Fibroblast of upper back skin (primary cell): ENCODE measurements around the gene NADSYN1.
"Not testable (repeated sequence)": the region's sequence is repeated elsewhere in the genome, so short reads cannot be mapped to it uniquely, and the experiment has no call there.

Experiments used
- DNase-seq: peaks from one replicate; pipeline ENCODE4 v3.0.0-alpha.2; 2013

NADSYN1 gene

GRCh38 chr11:71532036-71532610, 79.1 kb downstream of the NADSYN1 start:
- no peak for DNase-seq

- not testable (repeated sequence) for DNase-seq
Measured at GRCh38 chr11:71534711-71535608, 82.0 kb downstream of the NADSYN1 start.

DNA sequence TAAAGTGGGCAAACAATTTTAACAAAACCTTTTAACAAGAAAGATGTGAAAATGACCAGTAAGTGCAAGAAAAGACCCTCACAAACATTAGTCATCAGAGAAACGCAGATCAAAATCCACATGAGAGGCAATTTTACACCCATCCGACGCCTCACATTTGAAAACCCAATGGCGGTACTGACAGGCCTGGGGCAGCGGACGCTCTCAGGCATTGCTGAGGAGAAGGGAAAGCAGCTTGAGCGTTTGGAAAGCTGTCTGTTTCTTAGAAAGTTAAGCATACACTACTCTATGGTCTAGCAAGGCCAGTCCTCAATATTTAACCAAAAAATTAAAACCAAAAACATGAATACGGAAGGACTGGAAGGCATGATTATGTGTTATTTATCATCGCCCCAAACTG, 82.8 kb downstream of the NADSYN1 start:
- no peak for DNase-seq

DNA sequence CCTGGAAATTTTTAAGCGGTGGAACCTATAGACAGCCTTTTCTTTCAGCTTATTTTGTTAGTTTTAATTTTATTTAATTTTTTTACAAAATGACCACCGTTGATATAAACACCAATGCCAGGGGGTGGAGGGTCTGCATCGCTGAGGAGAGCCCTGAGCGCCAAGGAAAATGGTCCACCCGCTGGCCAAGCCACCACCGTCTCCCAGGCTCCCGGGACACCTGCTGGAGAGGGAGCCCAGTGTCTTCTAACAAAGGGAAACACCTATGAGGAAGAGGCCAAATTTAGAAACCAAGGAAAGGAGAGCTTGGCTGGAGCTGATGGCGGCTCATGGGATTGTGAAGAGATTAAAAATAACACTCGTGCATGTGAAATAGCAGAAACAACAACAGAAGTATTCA, 84.5 kb downstream of the NADSYN1 start:
- DNase-seq, result no peak

GRCh38 chr11:71537977-71538665, 85.1 kb downstream of the NADSYN1 start, which contains the start of gene KRTAP5-8:
Gene KRTAP5-8, plus strand, starts transcription at chr11:71538025. Its CDS starts 31 bp downstream, at chr11:71538056.
- DNase-seq, result not testable (repeated sequence)

DNA sequence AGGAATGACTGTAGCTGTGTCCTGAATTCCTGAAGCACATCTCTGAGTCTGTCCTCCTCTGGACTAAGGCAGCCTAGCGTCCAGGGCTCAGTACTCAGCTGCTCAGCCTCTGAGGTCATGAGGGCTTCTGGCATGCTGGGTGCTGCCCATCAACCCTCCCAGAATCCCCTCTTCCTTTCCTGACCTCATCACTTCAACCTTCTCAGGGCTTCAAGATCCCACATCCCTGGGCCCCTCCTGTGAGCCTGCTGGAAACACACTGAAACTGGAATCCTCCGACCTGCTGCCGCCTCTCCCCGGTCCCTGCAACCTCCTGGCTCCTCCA, 85.6 kb downstream of the NADSYN1 start:
- no peak for DNase-seq

DNA sequence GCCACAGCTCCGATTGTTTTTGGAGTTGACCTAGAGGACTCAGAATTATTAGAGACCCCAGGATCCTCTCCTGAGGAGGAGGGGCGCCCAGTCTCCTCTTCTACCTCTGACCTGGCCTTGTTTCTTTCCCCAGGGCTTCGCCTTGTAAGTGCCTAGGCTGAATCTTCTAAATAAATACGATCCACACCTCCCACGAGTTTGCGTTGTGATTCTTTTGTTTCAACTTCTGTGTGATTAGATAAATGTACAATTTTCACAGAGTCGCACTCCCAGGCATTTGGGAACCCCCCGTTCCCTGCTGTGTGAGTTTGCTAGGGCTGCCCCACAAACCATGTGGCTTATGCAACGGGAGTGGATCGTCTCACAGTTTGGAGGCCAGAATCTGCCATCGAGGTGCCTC, 86.0 kb downstream of the NADSYN1 start:
- no peak for DNase-seq

- not testable (repeated sequence) for DNase-seq
Measured at GRCh38 chr11:71539971-71540370, 87.0 kb downstream of the NADSYN1 start.

- not testable (repeated sequence) for DNase-seq
Measured at GRCh38 chr11:71540521-71541304, 87.7 kb downstream of the NADSYN1 start.

GRCh38 chr11:71542382-71542781, 89.4 kb downstream of the NADSYN1 start:
- no peak for DNase-seq

- no peak for DNase-seq
Measured at GRCh38 chr11:71542879-71543777, 90.1 kb downstream of the NADSYN1 start.

GRCh38 chr11:71543866-71544265, 90.9 kb downstream of the NADSYN1 start:
- DNase-seq, result no peak

- no peak for DNase-seq
Measured at GRCh38 chr11:71544525-71545214, 91.7 kb downstream of the NADSYN1 start.

DNA sequence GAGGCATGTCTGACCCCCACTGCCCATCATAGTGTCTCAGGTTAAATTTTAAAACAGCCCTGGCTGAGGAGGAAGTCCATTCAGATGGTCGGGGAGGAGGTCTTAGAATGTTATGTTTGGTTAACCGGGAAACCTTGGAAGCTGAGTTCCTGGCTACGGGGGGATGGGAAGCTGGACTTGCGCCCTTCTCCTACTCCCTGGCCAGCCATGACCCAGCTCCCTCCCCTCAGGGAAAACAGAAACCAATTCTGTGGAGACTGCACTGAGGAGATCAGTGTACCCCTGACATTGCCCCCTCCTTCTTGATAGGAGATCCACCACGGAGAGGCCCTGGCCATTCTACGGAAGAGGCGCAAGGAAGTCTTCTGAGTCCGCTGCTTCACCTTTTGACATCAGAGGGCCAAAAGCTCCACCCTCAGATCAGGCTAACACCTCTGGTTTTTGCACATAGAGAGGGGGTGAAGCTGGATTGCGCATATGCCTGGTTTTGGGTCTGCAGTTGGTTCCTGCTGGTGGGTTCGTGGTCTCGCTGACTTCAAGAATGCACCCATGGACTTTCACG, 92.5 kb downstream of the NADSYN1 start:
- DNase-seq, result no peak

- no peak for DNase-seq
Measured at GRCh38 chr11:71548120-71548519, 95.1 kb downstream of the NADSYN1 start, which contains the start of gene KRTAP5-9. Gene KRTAP5-9, plus strand, starts transcription at chr11:71548420. Its CDS starts 238 bp downstream, at chr11:71548658.

GRCh38 chr11:71548716-71549151, 95.7 kb downstream of the NADSYN1 start:
- no peak for DNase-seq
